Measurements from ENCODE around the gene DGKG. TPM values are rescaled to one million over a fixed set of nuclear protein-coding genes. Genes with fewer than 3 reads are reported as not detected.

The DGKG gene
- total and polyA plus RNA-seq, 9 of the 15 experiments (the other 6 are each of a cell fraction or from before 2014, with no cell fraction given) = 0.01 to 0.36 (median 0.15) TPM

DNA sequence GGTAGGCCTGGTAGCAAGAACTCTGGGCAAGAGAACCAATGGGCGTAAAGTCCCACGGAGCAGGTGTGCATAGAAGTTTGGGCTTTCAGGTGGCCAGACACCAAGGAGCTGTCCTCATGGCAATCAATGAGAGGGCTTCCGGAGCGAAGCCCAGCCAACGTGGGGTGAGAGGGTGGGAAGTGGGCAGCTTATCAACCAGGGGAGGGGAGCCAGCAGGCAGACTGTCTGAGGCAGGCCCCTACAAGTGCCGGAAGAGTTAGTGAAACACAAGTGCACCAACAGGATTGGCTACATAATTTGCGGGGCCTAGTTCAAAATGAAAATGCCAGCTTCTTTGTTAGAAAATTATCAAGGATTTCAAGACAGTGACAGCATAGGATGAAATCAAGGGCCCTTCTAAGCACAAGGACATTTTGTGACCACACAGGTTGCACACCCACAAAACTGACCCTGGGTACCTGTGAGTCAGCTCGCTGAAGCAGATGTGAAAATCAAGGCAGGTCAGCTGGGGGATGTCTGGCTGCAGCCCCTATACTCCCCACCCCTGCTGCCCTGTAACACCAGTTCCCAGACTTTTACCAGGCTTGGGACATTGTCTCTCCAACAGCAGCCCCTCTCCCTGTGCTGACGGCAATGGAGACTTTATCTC is 151.1 kb downstream of the DGKG start:
- no peak overlapping the region for H3K4me3 ChIP-seq
- CTCF ChIA-PET (ENCODE audit: low intra/inter-chr PET ratio) = no interaction called here
- FAIRE-seq = no peak

More for the DNA sequence above, 151.1 kb downstream of the DGKG start:
- POLR2A ChIA-PET = interaction anchor here (1.0 kb wide), 1 partner anchor 18 kb away, joined by 3 read pairs; no protein-coding TSS in a partner anchor
- Histone ChIP-seq H3K27ac (ENCODE audit: extremely low read depth, low read depth, low read length) (no peak overlapping the region), H3K36me3 (ENCODE audit: control insufficient read depth, insufficient read depth, low read length) (no peaks in the 10 kb centered on the region), H4K20me1 (replicated peaks; ENCODE audit: control insufficient read depth, insufficient read depth, low read length) (no peaks in the 10 kb centered on the region), H3K79me2 (ENCODE audit: control insufficient read depth, insufficient read depth, low read length) (no peaks in the 10 kb centered on the region), H3K9me3 (replicated peaks; ENCODE audit: control insufficient read depth, insufficient read depth, low read depth, low read length) (no peaks in the 10 kb centered on the region), H3K4me1 (replicated peaks in 1 of 2; ENCODE audit: control insufficient read depth in 2 of 2, insufficient read depth in 2 of 2, low read length in 2 of 2) (peaks cover 14 to 17% of the 10 kb centered on the region in 2 experiments), H2AFZ (ENCODE audit: low read depth, low read length) (peak overlapping the region; percentile 91; the same call in 1 of the 2 replicates), H3K9ac (ENCODE audit: insufficient read depth in 1 of 2, low read depth in 2 of 2, low read length in 2 of 2) (no peak overlapping the region), H3K9me1 (ENCODE audit: control insufficient read depth, insufficient read depth, low read length) (no peaks in the 10 kb centered on the region), H3K27me3 (ENCODE audit: control insufficient read depth in 2 of 2, insufficient read depth in 2 of 2, low read length in 2 of 2) (peaks cover 3 to 7% of the 10 kb centered on the region in 2 experiments; a peak in 1 of 5 replicates), H3K4me2 (ENCODE audit: insufficient read depth, low read length) (no peak overlapping the region)
- 62% methylated on average over 9 of the region's 9 CpGs for WGBS (ENCODE audit: insufficient coverage, low coverage, missing lambda C conversion rate)
- BruUV-seq (replicated peaks) = no TSS peak
- ATAC-seq (no peak), DNase-seq (ENCODE audit: extremely low read depth in 1 of 4, low spot score in 3 of 4) (no peak)
- in situ Hi-C loops (cut with MboI) = no loop called here
- intact Hi-C loops (cut with micrococcal nuclease) = no loop called here
- TF ChIP-seq, protein P1, sequence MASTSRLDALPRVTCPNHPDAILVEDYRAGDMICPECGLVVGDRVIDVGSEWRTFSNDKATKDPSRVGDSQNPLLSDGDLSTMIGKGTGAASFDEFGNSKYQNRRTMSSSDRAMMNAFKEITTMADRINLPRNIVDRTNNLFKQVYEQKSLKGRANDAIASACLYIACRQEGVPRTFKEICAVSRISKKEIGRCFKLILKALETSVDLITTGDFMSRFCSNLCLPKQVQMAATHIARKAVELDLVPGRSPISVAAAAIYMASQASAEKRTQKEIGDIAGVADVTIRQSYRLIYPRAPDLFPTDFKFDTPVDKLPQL (IDR thresholded peaks at IDR 0.05; ENCODE audit: extremely low read depth, insufficient read length) = no peak
- TF ChIP-seq, protein P2, sequence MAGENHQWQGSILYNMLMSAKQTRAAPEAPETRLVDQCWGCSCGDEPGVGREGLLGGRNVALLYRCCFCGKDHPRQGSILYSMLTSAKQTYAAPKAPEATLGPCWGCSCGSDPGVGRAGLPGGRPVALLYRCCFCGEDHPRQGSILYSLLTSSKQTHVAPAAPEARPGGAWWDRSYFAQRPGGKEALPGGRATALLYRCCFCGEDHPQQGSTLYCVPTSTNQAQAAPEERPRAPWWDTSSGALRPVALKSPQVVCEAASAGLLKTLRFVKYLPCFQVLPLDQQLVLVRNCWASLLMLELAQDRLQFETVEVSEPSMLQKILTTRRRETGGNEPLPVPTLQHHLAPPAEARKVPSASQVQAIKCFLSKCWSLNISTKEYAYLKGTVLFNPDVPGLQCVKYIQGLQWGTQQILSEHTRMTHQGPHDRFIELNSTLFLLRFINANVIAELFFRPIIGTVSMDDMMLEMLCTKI (IDR thresholded peaks at IDR 0.05; ENCODE audit: partially characterized antibody) = no peak
- TF ChIP-seq EZH2 (IDR thresholded peaks at IDR 0.05; ENCODE audit: borderline replicate concordance, low read depth, low read length) = no peak
- TF ChIP-seq, protein P3, sequence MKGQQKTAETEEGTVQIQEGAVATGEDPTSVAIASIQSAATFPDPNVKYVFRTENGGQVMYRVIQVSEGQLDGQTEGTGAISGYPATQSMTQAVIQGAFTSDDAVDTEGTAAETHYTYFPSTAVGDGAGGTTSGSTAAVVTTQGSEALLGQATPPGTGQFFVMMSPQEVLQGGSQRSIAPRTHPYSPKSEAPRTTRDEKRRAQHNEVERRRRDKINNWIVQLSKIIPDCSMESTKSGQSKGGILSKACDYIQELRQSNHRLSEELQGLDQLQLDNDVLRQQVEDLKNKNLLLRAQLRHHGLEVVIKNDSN (CRISPR knock-in tag; IDR thresholded peaks at IDR 0.05) = no peak
- TF ChIP-seq DMBX1 (CRISPR knock-in tag; IDR thresholded peaks at IDR 0.05; ENCODE audit: borderline replicate concordance) = no peak
- TF ChIP-seq, protein P4, sequence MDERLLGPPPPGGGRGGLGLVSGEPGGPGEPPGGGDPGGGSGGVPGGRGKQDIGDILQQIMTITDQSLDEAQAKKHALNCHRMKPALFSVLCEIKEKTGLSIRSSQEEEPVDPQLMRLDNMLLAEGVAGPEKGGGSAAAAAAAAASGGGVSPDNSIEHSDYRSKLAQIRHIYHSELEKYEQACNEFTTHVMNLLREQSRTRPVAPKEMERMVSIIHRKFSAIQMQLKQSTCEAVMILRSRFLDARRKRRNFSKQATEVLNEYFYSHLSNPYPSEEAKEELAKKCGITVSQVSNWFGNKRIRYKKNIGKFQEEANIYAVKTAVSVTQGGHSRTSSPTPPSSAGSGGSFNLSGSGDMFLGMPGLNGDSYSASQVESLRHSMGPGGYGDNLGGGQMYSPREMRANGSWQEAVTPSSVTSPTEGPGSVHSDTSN (CRISPR knock-in tag; IDR thresholded peaks at IDR 0.05; ENCODE audit: low read depth) = no peak
- TF ChIP-seq, protein P4 (tag; conservative IDR thresholded peaks at IDR 0.05; ENCODE audit: low read depth) = no peak
- no peak for TF ChIP-seq NELFE (IDR thresholded peaks at IDR 0.05; ENCODE audit: insufficient read depth, insufficient read length)
- no peak for TF ChIP-seq CREBBP (IDR thresholded peaks at IDR 0.05; ENCODE audit: low read depth, low read length)
- TF ChIP-seq MTA1 (IDR thresholded peaks at IDR 0.05; ENCODE audit: borderline replicate concordance) = no peak
- TF ChIP-seq BMI1 (IDR thresholded peaks at IDR 0.05; ENCODE audit: low read length) = no peak
- TF ChIP-seq HIVEP1 (CRISPR knock-in tag; IDR thresholded peaks at IDR 0.05) = no peak
